Esophagus muscularis mucosa (tissue), 4 donors: Measurements from ENCODE around the gene BMP6. TPM values are rescaled to one million over a fixed set of nuclear protein-coding genes. Genes with fewer than 3 reads are reported as not detected.

Experiments
- DNase-seq: peaks from one replicate; pipeline ENCODE4 v3.0.0-alpha.2; 2017; ENCODE audit errors: extremely low spot score
- H3K27ac ChIP-seq, 4 donors: fragments of 200-600 bp; sonication (generic); replicated peaks in 1 of 4; 1 replicate in 3 of 4; 2 replicates in 1 of 4; pipeline ENCODE4 v1.5.1; 2016 to 2019; ENCODE audit warnings: mild to moderate bottlenecking in 1 of 4
- H3K27me3 ChIP-seq, 4 donors: fragments of 200-600 bp; sonication (generic); one replicate each; pipeline versions ENCODE4 v1.5.1 to v1.6.0; 2016 to 2019
- H3K36me3 ChIP-seq, 4 donors: fragments of 200-600 bp; sonication (generic); one replicate each; pipeline ENCODE4 v1.5.1; 2016 to 2019
- H3K4me1 ChIP-seq, 4 donors: fragments of 200-600 bp; sonication (generic); one replicate each; pipeline ENCODE4 v1.5.1; 2016 to 2019
- H3K4me3 ChIP-seq, 4 donors: fragments of 200-600 bp; sonication (generic); 1 replicate in 2 of 4; 2 replicates in 2 of 4; pipeline ENCODE4 v1.5.1; 2016 to 2019; ENCODE audit warnings: mild to moderate bottlenecking in 4 of 4, moderate library complexity in 1 of 4
- H3K9me3 ChIP-seq, 4 donors: fragments of 200-600 bp; sonication (generic); 1 replicate in 3 of 4; 2 replicates in 1 of 4; pipeline ENCODE4 v1.5.1; 2016 to 2019
- CTCF ChIP-seq, 3 experiments: fragments of 200-600 bp in 2 of 3; fragments of 450-650 bp in 1 of 3; sonication (generic) in 2 of 3; IDR thresholded peaks; one replicate each; pipeline ENCODE4 v1.5.1; 2017 to 2019; ENCODE audit warnings: antibody characterized with exemption in 3 of 3, mild to moderate bottlenecking in 2 of 3, moderate library complexity in 1 of 3
- EP300 ChIP-seq: sonication (generic); formaldehyde crosslinking; IDR thresholded peaks from one replicate; pipeline ENCODE4 v1.6.1; 2017; ENCODE audit warnings: antibody characterized with exemption
- POLR2A ChIP-seq: fragments of 450-650 bp; IDR thresholded peaks from one replicate; pipeline ENCODE4 v1.6.1; 2017; ENCODE audit warnings: antibody characterized with exemption, moderate library complexity, mild to moderate bottlenecking, low read depth
- POLR2AphosphoS5 ChIP-seq, 2 donors: sonication (generic); formaldehyde crosslinking; IDR thresholded peaks; one replicate each; pipeline ENCODE4 v1.6.1; 2017; ENCODE audit warnings: antibody characterized with exemption in 2 of 2
- WGBS: methylation state at CpG from one replicate; pipeline ENCODE4 v1.1.5; 2018; 5-methylcytosine and 5-hydroxymethylcytosine counted together
- intact Hi-C: fragments of 100-400 bp; cut with DNase I; formaldehyde crosslinking; loops from one replicate; pipeline ENCODE4 v1.15.1; 2023
- total RNA-seq, 4 donors: library from RNA; depleted of rRNA; stranded (reverse); fragments of >200 nt; gene quantifications; one replicate each; pipeline versions ENCODE4 v1.1.0 to v1.2.1, GENCODE V29; 2016

The BMP6 gene
- total RNA-seq, 4 donors from 2014 or later, result 5.1 to 10.0 (median 6.9) TPM

- Histone ChIP-seq H3K36me3 (no peaks in the 10 kb centered on the region), H3K27ac (no peak overlapping the region), H3K27me3 (peaks cover 0 to 29% (median 0%) of the 10 kb centered on the region in 4 donors), H3K9me3 (peaks cover 0 to 13% (median 2%) of the 10 kb centered on the region in 4 donors), H3K4me3 (no peak overlapping the region), H3K4me1 (peaks cover 0 to 9% (median 6%) of the 10 kb centered on the region in 4 donors)
- WGBS, result 72% methylated on average over 6 of the region's 6 CpGs
- intact Hi-C loops, result no loop called here
- TF ChIP-seq CTCF (IDR thresholded peaks at IDR 0.05), result no peak
- no peak for TF ChIP-seq POLR2AphosphoS5 (IDR thresholded peaks at IDR 0.05)
- no peak for TF ChIP-seq EP300
- no peak for TF ChIP-seq POLR2A
- DNase-seq, result no peak
These were observed 6.5 kb upstream of the BMP6 start for GRCh38 chr6:7719364-7719850.

- no peak for DNase-seq
- Histone ChIP-seq H3K27me3 (peaks cover 0 to 38% (median 0%) of the 10 kb centered on the region in 4 donors), H3K36me3 (no peaks in the 10 kb centered on the region), H3K4me1 (peaks cover 1 to 10% (median 8%) of the 10 kb centered on the region in 4 donors), H3K4me3 (no peak overlapping the region), H3K27ac (no peak overlapping the region), H3K9me3 (peaks cover 0 to 13% (median 2%) of the 10 kb centered on the region in 4 donors)
- intact Hi-C loops, result loop anchor here (2.0 to 10.0 kb wide), 4 partner anchors 192 to 494 kb away; no protein-coding TSS in a partner anchor
- TF ChIP-seq EP300 (no peak), POLR2AphosphoS5 (IDR thresholded peaks at IDR 0.05) (no peak), CTCF (IDR thresholded peaks at IDR 0.05) (no peak), POLR2A (no peak)
- WGBS, result 93% methylated on average over 2 of the region's 2 CpGs
These were observed 5.6 kb upstream of the BMP6 start for GRCh38 chr6:7720346-7720745.

GRCh38 chr6:7721649-7722048 lies 4.2 kb upstream of the BMP6 start:
- Histone ChIP-seq H3K4me1 (peaks cover 12 to 23% (median 21%) of the 10 kb centered on the region in 4 donors), H3K4me3 (no peak overlapping the region), H3K27me3 (peaks cover 0 to 51% (median 5%) of the 10 kb centered on the region in 4 donors), H3K27ac (no peak overlapping the region), H3K9me3 (peaks cover 0 to 9% (median 1%) of the 10 kb centered on the region in 4 donors), H3K36me3 (no peaks in the 10 kb centered on the region)
- no peak for TF ChIP-seq EP300
- peak; percentile 10 to 37 (median 17) for TF ChIP-seq CTCF (IDR thresholded peaks at IDR 0.05)
- 31% methylated on average over 3 of the region's 3 CpGs for WGBS
- no peak for DNase-seq
- intact Hi-C loops, result loop anchor here (2.0 to 10.0 kb wide), 4 partner anchors 191 to 493 kb away; no protein-coding TSS in a partner anchor

DNA sequence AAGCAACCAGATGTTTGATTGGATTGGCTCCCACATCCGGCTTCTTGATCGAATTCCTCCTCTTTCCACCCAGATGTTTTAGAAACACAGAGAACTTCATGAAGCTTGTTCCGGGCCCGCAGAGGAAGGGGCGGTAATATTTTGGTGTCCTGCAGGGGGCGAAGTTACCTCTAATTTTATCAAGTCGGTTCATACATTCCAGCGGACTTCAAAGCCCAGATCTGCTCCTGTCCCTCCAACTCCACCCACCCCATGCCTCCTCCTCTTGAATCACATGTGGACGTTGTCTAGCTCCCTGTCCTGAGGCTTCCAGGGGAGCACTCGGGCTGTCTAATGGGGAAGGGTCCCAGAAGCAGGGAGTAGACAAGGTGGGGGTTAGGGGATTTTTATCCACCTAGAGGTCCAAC lies 2.9 kb upstream of the BMP6 start:
- WGBS, result 0% methylated on average over 9 of the region's 10 CpGs
- Histone ChIP-seq H3K9me3 (no peaks in the 10 kb centered on the region), H3K4me3 (no peak overlapping the region), H3K27me3 (peaks cover 0 to 65% (median 9%) of the 10 kb centered on the region in 4 donors), H3K4me1 (peaks cover 22 to 36% (median 35%) of the 10 kb centered on the region in 4 donors), H3K27ac (no peak overlapping the region), H3K36me3 (no peaks in the 10 kb centered on the region)
- intact Hi-C loops, result loop anchor here (5.0 to 10.0 kb wide), 3 partner anchors 279 to 492 kb away; no protein-coding TSS in a partner anchor
- TF ChIP-seq CTCF (IDR thresholded peaks at IDR 0.05) (peak; percentile 59 to 65 (median 65)), POLR2A (no peak)
- peak; percentile 96 for DNase-seq

- H3K9me3 ChIP-seq, result no peaks in the 10 kb centered on the region
- H3K27ac ChIP-seq, result no peak overlapping the region
- TF ChIP-seq EP300 (no peak), CTCF (IDR thresholded peaks at IDR 0.05) (no peak), POLR2AphosphoS5 (IDR thresholded peaks at IDR 0.05) (no peak), POLR2A (no peak)
- H3K27me3 ChIP-seq, result peaks cover 0 to 70% (median 13%) of the 10 kb centered on the region in 4 donors
- no peaks in the 10 kb centered on the region for H3K36me3 ChIP-seq
- intact Hi-C loops, result loop anchor here (5.0 to 10.0 kb wide), 3 partner anchors 279 to 491 kb away; no protein-coding TSS in a partner anchor
- H3K4me1 ChIP-seq, result peaks cover 27 to 41% (median 40%) of the 10 kb centered on the region in 4 donors
- no peak overlapping the region for H3K4me3 ChIP-seq
- no peak for DNase-seq
- 93% methylated on average over 6 of the region's 6 CpGs for WGBS
These were observed 2.3 kb upstream of the BMP6 start for GRCh38 chr6:7723554-7723953.
